Measurements from ENCODE around the gene WNT11. TPM values are rescaled to one million over a fixed set of nuclear protein-coding genes. Genes with fewer than 3 reads are reported as not detected.

Gene WNT11
- polyA plus RNA-seq, 3 donors = 18.2 to 21.0 (median 20.1) TPM

Other genes starting within 250 kb of the WNT11 start
- gene THAP12, start 174.6 kb upstream of the WNT11 start, polyA plus RNA-seq (ENCODE audit: insufficient read length in 3 of 3) = 10 to 100 TPM; 71.8 to 76.6 (median 72.7) TPM
- gene GVQW3, start 174.8 kb upstream of the WNT11 start, polyA plus RNA-seq (ENCODE audit: insufficient read length in 3 of 3) = 10 to 100 TPM in 2 of 3 donors, 1 to 10 TPM in 1; 8.6 to 21.2 (median 17.9) TPM
- gene EMSY, start 238.5 kb upstream of the WNT11 start, polyA plus RNA-seq (ENCODE audit: insufficient read length in 3 of 3) = 10 to 100 TPM; 29.0 to 37.6 (median 32.9) TPM